GM12864 (cell line): ENCODE results near the gene BECN2.

ENCODE experiments used
- DNase-seq: peaks from one replicate; pipeline ENCODE4 v3.0.0-alpha.2; 2011; ENCODE audit warnings: low read depth
- H3K4me3 ChIP-seq: 2 replicates; pipeline ENCODE4 v1.5.1; 2011; ENCODE audit warnings: mild to moderate bottlenecking, low read depth, low read length, control low read depth
- TF ChIP-seq, protein P1 (sequence below): IDR thresholded peaks from 2 replicates; pipeline ENCODE4 v1.5.1; 2011; ENCODE audit warnings: low read depth, mild to moderate bottlenecking, moderate library complexity, low read length, control low read depth, inconsistent platforms; ENCODE audit errors: missing control alignments

BECN2 gene

DNA sequence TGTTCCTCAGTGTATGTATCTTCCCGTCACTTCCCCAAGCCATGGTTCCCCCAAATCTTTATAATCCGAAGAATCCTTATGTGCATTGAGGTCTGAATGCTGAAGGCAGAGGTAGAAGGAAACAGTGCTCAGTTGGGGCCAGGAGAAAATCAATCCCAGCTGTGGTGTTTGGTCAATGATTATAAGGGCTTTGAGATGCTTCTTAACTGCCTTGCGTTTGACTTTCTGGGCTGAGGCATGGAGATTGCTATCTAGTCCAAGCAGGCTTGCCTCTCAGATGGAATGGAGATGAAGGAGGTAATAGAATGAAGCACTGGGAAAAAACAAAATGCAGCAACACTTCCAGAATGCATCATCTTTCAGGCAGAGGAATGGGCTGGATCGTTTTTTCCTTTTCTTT is 44.9 kb downstream of the BECN2 start:
- DNase-seq = no peak
- TF ChIP-seq, protein P1, sequence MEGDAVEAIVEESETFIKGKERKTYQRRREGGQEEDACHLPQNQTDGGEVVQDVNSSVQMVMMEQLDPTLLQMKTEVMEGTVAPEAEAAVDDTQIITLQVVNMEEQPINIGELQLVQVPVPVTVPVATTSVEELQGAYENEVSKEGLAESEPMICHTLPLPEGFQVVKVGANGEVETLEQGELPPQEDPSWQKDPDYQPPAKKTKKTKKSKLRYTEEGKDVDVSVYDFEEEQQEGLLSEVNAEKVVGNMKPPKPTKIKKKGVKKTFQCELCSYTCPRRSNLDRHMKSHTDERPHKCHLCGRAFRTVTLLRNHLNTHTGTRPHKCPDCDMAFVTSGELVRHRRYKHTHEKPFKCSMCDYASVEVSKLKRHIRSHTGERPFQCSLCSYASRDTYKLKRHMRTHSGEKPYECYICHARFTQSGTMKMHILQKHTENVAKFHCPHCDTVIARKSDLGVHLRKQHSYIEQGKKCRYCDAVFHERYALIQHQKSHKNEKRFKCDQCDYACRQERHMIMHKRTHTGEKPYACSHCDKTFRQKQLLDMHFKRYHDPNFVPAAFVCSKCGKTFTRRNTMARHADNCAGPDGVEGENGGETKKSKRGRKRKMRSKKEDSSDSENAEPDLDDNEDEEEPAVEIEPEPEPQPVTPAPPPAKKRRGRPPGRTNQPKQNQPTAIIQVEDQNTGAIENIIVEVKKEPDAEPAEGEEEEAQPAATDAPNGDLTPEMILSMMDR = no peak
- no peak overlapping the region for H3K4me3 ChIP-seq

DNA sequence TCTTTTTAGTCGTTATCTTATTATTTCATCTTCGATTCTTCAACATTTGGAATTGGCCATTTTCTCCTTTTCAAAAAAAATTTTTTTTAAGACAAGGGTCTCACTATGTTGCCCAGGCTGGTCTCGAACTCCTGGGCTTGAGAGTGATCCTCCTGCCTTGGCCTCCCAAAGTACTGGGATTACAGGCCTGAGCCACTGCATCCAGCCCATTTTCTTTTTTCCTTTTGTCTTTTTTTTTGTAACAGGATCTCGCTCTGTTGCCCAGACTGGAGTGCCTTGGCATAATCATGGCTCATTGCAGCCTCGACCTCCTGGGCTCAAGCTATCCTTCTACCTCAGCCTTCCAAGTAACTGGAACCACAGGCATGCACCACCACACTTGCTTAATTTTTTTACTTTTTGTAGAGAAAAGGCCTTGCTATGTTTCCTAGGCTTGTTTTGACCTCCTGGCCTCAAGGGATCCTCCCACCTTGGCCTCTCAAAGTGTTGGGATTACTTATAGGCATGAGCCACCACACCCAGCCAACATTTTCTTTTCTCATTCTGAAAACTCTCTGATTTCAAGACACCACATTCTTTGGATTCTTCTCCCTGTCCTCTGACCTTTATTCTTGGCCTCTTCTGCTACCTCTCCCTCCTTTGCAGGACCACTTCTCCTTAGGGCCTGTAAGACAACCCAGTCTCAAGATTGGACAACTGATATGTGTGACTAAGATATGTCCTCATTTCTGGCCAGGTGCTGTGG is 47.4 kb downstream of the BECN2 start:
- no peak for DNase-seq
- TF ChIP-seq, protein P1 = no peak
- H3K4me3 ChIP-seq = no peak overlapping the region

DNA sequence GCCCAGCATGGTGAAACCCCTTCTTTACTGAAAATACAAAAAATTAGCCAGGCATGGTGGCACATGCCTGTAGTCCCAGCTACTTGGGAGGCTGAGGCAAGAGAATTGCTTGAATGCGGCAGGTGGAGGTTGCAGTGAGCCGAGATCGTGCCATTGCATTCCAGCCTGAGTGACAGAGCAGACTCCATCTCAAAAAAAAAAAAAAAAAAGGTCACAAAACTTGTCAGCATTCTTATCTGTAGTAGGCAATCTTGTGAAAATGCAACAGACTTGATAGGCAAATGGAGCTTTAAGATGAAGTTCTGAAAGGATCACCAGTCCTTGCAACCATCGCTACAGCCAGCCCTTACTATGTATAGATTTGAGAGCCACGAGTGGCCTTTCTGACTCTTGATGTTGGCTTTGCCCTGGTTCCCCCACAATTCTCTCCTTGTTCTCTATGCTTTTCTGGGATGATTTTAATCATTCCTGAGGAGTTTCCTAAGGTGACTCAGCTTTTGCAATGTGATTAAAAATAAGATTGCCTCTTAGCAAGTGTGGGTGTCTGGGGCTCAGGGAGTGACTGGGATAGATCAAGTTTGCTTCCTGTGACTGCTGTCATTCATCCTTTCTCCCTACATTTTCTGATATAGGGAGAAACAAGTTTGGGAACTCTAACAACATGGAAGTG is 48.4 kb downstream of the BECN2 start:
- TF ChIP-seq, protein P1 = no peak
- H3K4me3 ChIP-seq = no peak overlapping the region
- DNase-seq = no peak

DNA sequence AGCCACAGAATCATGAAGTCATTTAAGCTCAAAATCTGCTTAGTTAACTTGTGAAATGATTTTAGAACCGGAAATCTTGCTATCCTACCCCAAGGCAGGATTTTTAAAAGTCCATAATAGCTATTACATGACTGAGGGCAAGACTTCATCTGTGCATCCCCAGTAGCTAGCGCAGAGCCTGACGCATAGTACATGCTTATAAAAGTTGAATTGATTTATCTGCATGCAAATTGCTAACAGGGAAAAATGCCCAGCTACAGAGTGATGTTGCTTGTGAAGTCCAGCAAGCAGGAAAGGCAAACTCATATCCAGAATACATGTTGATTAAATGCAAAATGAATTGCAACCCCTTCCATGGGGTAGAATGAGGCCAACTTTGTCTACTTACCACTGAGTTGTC is 49.4 kb downstream of the BECN2 start:
- TF ChIP-seq, protein P1 = no peak
- DNase-seq = no peak
- no peak overlapping the region for H3K4me3 ChIP-seq
